HCT116 (cell line): ENCODE data around the gene GPC5.

Experiments used
- CTCF ChIP-seq, 3 experiments: fragments of 200-600 bp in 1 of 3; sonication (generic) in 1 of 3; IDR thresholded peaks in 2 of 3; conservative IDR thresholded peaks in 1 of 3; 2 replicates each; pipeline ENCODE4 v1.5.1; 2012 to 2017; ENCODE audit warnings: low read depth in 2 of 3, low read length in 2 of 3, antibody characterized with exemption in 1 of 3, borderline replicate concordance in 1 of 3, control low read depth in 1 of 3, mild to moderate bottlenecking in 1 of 3, mixed read lengths in 1 of 3, mixed run types in 1 of 3, moderate library complexity in 1 of 3; ENCODE audit not compliant: insufficient read depth in 1 of 3
- EZH2 ChIP-seq: fragments of 200-600 bp; sonication (generic); IDR thresholded peaks from 2 replicates; pipeline ENCODE4 v1.6.1; 2017; ENCODE audit warnings: antibody characterized with exemption, mixed run types
- EZH2phosphoT487 ChIP-seq: fragments of 200-600 bp; IDR thresholded peaks from 2 replicates; pipeline ENCODE4 v1.6.1; 2018; ENCODE audit warnings: antibody characterized with exemption, borderline replicate concordance
- JUND ChIP-seq: IDR thresholded peaks from 2 replicates; pipeline ENCODE4 v1.6.1; 2012
- POLR2A ChIP-seq: IDR thresholded peaks from 2 replicates; pipeline ENCODE4 v1.7.0; 2011; ENCODE audit warnings: borderline replicate concordance; ENCODE audit not compliant: insufficient read depth, insufficient read length; ENCODE audit errors: extremely low read depth
- POLR2AphosphoS5 ChIP-seq: IDR thresholded peaks from 2 replicates; pipeline ENCODE4 v1.6.1; 2011; ENCODE audit warnings: mild to moderate bottlenecking, low read depth, low read length, moderate library complexity
- REST ChIP-seq: IDR thresholded peaks from 2 replicates; pipeline ENCODE4 v1.6.1; 2012; ENCODE audit warnings: low read depth
- SP1 ChIP-seq: IDR thresholded peaks from 2 replicates; pipeline ENCODE4 v1.6.1; 2012; ENCODE audit warnings: low read depth
- ZFX ChIP-seq: fragments of 450-650 bp; IDR thresholded peaks from 2 replicates; pipeline ENCODE4 v1.6.1; 2017
- ZNF274 ChIP-seq: fragments of 200-500 bp; sonication (Bioruptor generic); IDR thresholded peaks from 2 replicates; pipeline ENCODE4 v1.6.1; 2014; ENCODE audit warnings: mild to moderate bottlenecking, low read depth, low read length, inconsistent platforms
- TF ChIP-seq, protein P1 (sequence below): IDR thresholded peaks from 2 replicates; pipeline ENCODE4 v1.6.1; 2012

GRCh38 chr13:91802957-91803356 lies 404.5 kb downstream of the GPC5 start:
- TF ChIP-seq CTCF (IDR thresholded peaks at IDR 0.05 in 2 of 3, conservative IDR thresholded peaks at IDR 0.05 in 1 of 3; ENCODE audit: borderline replicate concordance in 1 of 3, insufficient read depth in 1 of 3, low read depth in 2 of 3, low read length in 2 of 3) (no peak), REST (no peak), JUND (no peak), POLR2AphosphoS5 (no peak), ZNF274 (no peak), EZH2 (no peak), SP1 (no peak), POLR2A (no peak), EZH2phosphoT487 (no peak), ZFX (no peak)
- TF ChIP-seq, protein P1, sequence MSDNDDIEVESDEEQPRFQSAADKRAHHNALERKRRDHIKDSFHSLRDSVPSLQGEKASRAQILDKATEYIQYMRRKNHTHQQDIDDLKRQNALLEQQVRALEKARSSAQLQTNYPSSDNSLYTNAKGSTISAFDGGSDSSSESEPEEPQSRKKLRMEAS = no peak
